ENCODE data around the gene DNAJA4. TPM values are rescaled to one million over a fixed set of nuclear protein-coding genes. Genes with fewer than 3 reads are reported as not detected.
A peak's percentile ranks its signal among the peaks of the same experiment; 100 is the strongest.

Gene DNAJA4
- total and polyA plus RNA-seq, 3 experiments from 2014 or later, result 12.3 to 35.3 (median 32.6) TPM

DNA sequence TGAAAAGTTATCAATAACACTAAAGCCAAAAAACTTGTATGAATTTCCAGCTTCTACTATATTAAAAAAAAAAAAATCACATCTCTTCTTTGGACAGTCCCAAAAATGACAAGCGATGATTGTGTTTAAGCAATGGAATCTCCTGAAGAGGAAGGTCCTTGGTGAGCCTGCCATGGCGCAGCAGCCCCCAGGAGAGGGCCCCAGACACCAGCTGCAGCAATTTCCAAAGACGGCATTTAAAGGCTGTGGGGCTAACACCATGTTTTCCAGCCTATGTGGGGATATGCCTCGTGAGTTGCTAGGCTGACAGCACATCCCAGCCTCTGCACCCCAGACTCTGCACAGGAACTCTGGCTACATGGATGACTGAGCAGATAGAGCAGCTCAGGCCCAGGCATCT is 20.4 kb downstream of the DNAJA4 start:
- POLR2A ChIA-PET, result no interaction called here

DNA sequence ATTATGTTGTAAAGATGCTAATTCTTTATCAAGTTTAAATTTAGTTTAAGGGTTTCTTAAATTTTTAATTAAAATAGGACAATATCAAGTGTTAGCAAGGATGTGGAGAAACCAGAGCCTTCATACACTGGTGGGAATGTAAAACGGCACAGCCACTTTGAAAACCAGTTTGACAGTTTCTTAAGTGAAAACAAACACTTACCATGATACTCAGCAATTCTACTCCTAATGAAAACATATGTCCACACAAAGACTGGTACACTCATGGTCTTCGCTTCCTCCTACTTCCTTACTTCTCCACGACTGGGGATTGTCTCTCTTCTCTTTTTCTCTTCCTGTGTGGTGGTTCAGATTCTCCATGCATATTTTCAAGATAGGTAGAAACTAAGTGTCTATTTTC is 25.9 kb downstream of the DNAJA4 start:
- no peak for DNase-seq
- H3K4me3 ChIP-seq (ENCODE audit: low read length), result no peak overlapping the region
- H3K4me1 ChIP-seq (ENCODE audit: insufficient read depth, low read length), result no peaks in the 10 kb centered on the region
- H3K9me3 ChIP-seq (ENCODE audit: low read length), result no peaks in the 10 kb centered on the region
- peaks cover 0 to 2% of the 10 kb centered on the region in 2 donors for H3K27me3 Mint-ChIP-seq
- POLR2A ChIA-PET, result no interaction called here
- H3K27ac Mint-ChIP-seq, result peak overlapping the region in 2 of 8 donors; percentile 23 to 89
- H3K4me3 Mint-ChIP-seq, result no peak overlapping the region
- H3K9me3 Mint-ChIP-seq, result no peaks in the 10 kb centered on the region
- no peak overlapping the region for H3K27ac ChIP-seq (ENCODE audit: low read depth, low read length)
- H3K27me3 ChIP-seq (ENCODE audit: insufficient read depth, low read length, poor library complexity, severe bottlenecking), result no peaks in the 10 kb centered on the region
- peaks cover 4 to 8% (median 5%) of the 10 kb centered on the region in 3 donors for H3K4me1 Mint-ChIP-seq
- peaks cover 10 to 98% (median 34%) of the 10 kb centered on the region in 3 donors for H3K36me3 Mint-ChIP-seq
- CTCF ChIA-PET, result no interaction called here
- H3K36me3 ChIP-seq (ENCODE audit: insufficient read depth, low read length), result peaks cover 34% of the 10 kb centered on the region

More for the DNA sequence above, 20.4 kb downstream of the DNAJA4 start:
- no peak overlapping the region for H3K4me3 ChIP-seq (ENCODE audit: low read length)
- H3K4me1 ChIP-seq (ENCODE audit: insufficient read depth, low read length), result no peaks in the 10 kb centered on the region
- no peak overlapping the region for H3K27ac Mint-ChIP-seq
- H3K27ac ChIP-seq (ENCODE audit: low read depth, low read length), result no peak overlapping the region
- peaks cover 0 to 7% (median 5%) of the 10 kb centered on the region in 3 donors for H3K4me1 Mint-ChIP-seq
- no peaks in the 10 kb centered on the region for H3K9me3 ChIP-seq (ENCODE audit: low read length)
- H3K27me3 Mint-ChIP-seq, result peaks cover 0 to 2% of the 10 kb centered on the region in 2 donors
- no peak overlapping the region for H3K4me3 Mint-ChIP-seq
- no peaks in the 10 kb centered on the region for H3K9me3 Mint-ChIP-seq
- H3K36me3 Mint-ChIP-seq, result peaks cover 5 to 98% (median 23%) of the 10 kb centered on the region in 3 donors
- H3K36me3 ChIP-seq (ENCODE audit: insufficient read depth, low read length), result peaks cover 37% of the 10 kb centered on the region
- no peaks in the 10 kb centered on the region for H3K27me3 ChIP-seq (ENCODE audit: insufficient read depth, low read length, poor library complexity, severe bottlenecking)
- CTCF ChIA-PET, result interaction anchor here (1.5 kb wide), 1 partner anchor 39 kb away, joined by 3 read pairs; no protein-coding TSS in a partner anchor
- DNase-seq, result no peak

DNA sequence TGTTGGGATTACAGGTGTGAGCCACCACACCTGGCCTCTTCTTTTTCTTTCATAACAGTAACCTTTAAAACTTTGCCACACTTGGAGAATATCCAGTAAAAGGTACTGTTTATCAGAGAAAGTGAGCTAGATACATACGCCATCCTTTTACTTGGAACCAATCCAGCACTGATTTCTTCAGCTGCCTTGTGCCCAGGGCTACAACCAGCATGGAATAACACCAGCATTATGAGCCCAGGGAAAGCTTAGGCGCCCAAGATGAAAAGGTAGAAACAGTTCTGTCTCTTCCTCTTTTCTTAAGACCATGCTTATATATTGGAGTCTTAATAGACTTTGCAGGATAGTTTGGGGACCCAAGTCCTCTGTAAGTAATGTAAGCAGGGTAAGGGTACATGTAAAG is 26.7 kb downstream of the DNAJA4 start:
- Mint-ChIP-seq H3K4me1 (peaks cover 2 to 10% (median 7%) of the 10 kb centered on the region in 3 donors), H3K9me3 (no peaks in the 10 kb centered on the region), H3K36me3 (peaks cover 8 to 93% (median 34%) of the 10 kb centered on the region in 3 donors), H3K27me3 (peaks cover 0 to 2% of the 10 kb centered on the region in 2 donors), H3K4me3 (no peak overlapping the region), H3K27ac (peak overlapping the region in 1 of 8 donors; percentile 89)
- Histone ChIP-seq H3K27ac (ENCODE audit: low read depth, low read length) (no peak overlapping the region), H3K36me3 (ENCODE audit: insufficient read depth, low read length) (peaks cover 33% of the 10 kb centered on the region), H3K4me3 (ENCODE audit: low read length) (no peak overlapping the region), H3K4me1 (ENCODE audit: insufficient read depth, low read length) (no peaks in the 10 kb centered on the region), H3K9me3 (ENCODE audit: low read length) (no peaks in the 10 kb centered on the region), H3K27me3 (ENCODE audit: insufficient read depth, low read length, poor library complexity, severe bottlenecking) (no peaks in the 10 kb centered on the region)
- ChIA-PET CTCF (interaction anchor here (1.3 kb wide), 1 partner anchor 25 kb away, joined by 3 read pairs; no protein-coding TSS in a partner anchor), POLR2A (no interaction called here)
- DNase-seq, result no peak

DNA sequence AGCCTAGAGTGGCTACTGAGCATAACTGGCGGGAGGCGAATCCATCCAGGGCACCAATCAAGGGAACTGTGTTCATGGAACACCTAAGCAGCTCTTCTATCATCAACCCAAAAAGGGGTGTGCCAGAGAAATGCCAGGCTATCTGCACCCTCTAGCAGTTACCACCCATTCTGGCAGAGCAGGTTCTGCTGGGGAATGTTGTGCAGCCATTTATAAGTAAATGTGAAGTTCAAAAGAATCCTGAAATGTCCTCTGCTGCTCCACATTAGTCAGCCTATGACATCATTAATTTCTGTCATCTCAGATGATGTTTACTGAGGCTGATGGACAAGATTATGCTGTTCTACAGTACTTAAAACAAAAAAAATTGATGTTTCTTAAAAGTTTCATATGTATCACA is 27.3 kb downstream of the DNAJA4 start:
- H3K36me3 ChIP-seq (ENCODE audit: insufficient read depth, low read length), result peaks cover 27% of the 10 kb centered on the region
- peaks cover 0 to 8% (median 8%) of the 10 kb centered on the region in 3 donors for H3K4me1 Mint-ChIP-seq
- H3K4me3 ChIP-seq (ENCODE audit: low read length), result no peak overlapping the region
- H3K36me3 Mint-ChIP-seq, result peaks cover 8 to 86% (median 30%) of the 10 kb centered on the region in 3 donors
- H3K4me3 Mint-ChIP-seq, result no peak overlapping the region
- no peaks in the 10 kb centered on the region for H3K9me3 ChIP-seq (ENCODE audit: low read length)
- POLR2A ChIA-PET, result no interaction called here
- no peak for DNase-seq
- no peaks in the 10 kb centered on the region for H3K4me1 ChIP-seq (ENCODE audit: insufficient read depth, low read length)
- H3K27ac Mint-ChIP-seq, result no peak overlapping the region
- H3K9me3 Mint-ChIP-seq, result no peaks in the 10 kb centered on the region
- H3K27me3 ChIP-seq (ENCODE audit: insufficient read depth, low read length, poor library complexity, severe bottlenecking), result no peaks in the 10 kb centered on the region
- H3K27ac ChIP-seq (ENCODE audit: low read depth, low read length), result no peak overlapping the region
- H3K27me3 Mint-ChIP-seq, result peaks cover 0 to under 1% of the 10 kb centered on the region in 2 donors
- CTCF ChIA-PET, result interaction anchor here (0.6 to 1.3 kb wide), 2 partner anchors 26 to 382 kb away, joined by 3 read pairs; no protein-coding TSS in a partner anchor

- Mint-ChIP-seq H3K9me3 (no peaks in the 10 kb centered on the region), H3K27ac (peak overlapping the region in 1 of 8 donors; percentile 46), H3K4me1 (peaks cover 0 to 13% (median 10%) of the 10 kb centered on the region in 3 donors), H3K36me3 (peaks cover 8 to 81% (median 28%) of the 10 kb centered on the region in 3 donors), H3K27me3 (no peaks in the 10 kb centered on the region), H3K4me3 (no peak overlapping the region)
- CTCF ChIA-PET, result no interaction called here
- Histone ChIP-seq H3K4me3 (ENCODE audit: low read length) (no peak overlapping the region), H3K4me1 (ENCODE audit: insufficient read depth, low read length) (no peaks in the 10 kb centered on the region), H3K9me3 (ENCODE audit: low read length) (no peaks in the 10 kb centered on the region), H3K27ac (ENCODE audit: low read depth, low read length) (no peak overlapping the region), H3K36me3 (ENCODE audit: insufficient read depth, low read length) (peaks cover 23% of the 10 kb centered on the region), H3K27me3 (ENCODE audit: insufficient read depth, low read length, poor library complexity, severe bottlenecking) (no peaks in the 10 kb centered on the region)
- POLR2A ChIA-PET, result no interaction called here
- DNase-seq, result no peak
These were observed 27.9 kb downstream of the DNAJA4 start for GRCh38 chr15:78292219-78292618.

- peak; percentile 88 to 92 (median 89) for DNase-seq
- ChIA-PET CTCF (interaction anchor here (0.8 to 1.7 kb wide), 8 partner anchors 10 to 187 kb away, joined by 3 to 8 read pairs (median 3); partner anchors contain the start of genes DNAJA4 and IREB2), POLR2A (interaction anchor here (0.7 to 1.9 kb wide), 6 partner anchors 13 to 151 kb away, joined by 3 to 25 read pairs (median 4); partner anchors contain the start of genes DNAJA4, IDH3A and IREB2)
- peaks cover 0 to 1% of the 10 kb centered on the region in 2 donors for H3K27me3 Mint-ChIP-seq
- peaks cover 25 to 43% (median 31%) of the 10 kb centered on the region in 3 donors for H3K4me1 Mint-ChIP-seq
- peak within 1 kb of the TSS; percentile 95 to 99 (median 97) for H3K4me3 Mint-ChIP-seq
- no peaks in the 10 kb centered on the region for H3K9me3 Mint-ChIP-seq
- H3K36me3 ChIP-seq (ENCODE audit: insufficient read depth, low read length), result no peaks in the 10 kb centered on the region
- no peaks in the 10 kb centered on the region for H3K27me3 ChIP-seq (ENCODE audit: insufficient read depth, low read length, poor library complexity, severe bottlenecking)
- H3K4me1 ChIP-seq (ENCODE audit: insufficient read depth, low read length), result peaks cover 13% of the 10 kb centered on the region
- peaks cover 0 to 19% (median 2%) of the 10 kb centered on the region in 3 donors for H3K36me3 Mint-ChIP-seq
- no peaks in the 10 kb centered on the region for H3K9me3 ChIP-seq (ENCODE audit: low read length)
- peak within 1 kb of the TSS; percentile 89 to 98 (median 95) for H3K27ac Mint-ChIP-seq
- peak within 1 kb of the TSS; percentile 87 for H3K27ac ChIP-seq (ENCODE audit: low read depth, low read length)
- peak within 1 kb of the TSS; percentile 86 for H3K4me3 ChIP-seq (ENCODE audit: low read length)
These were observed 35.0 kb downstream of the DNAJA4 start, which contains the start of gene SKIC8 for GRCh38 chr15:78299101-78299930. SKIC8 (minus strand) TSS chr15:78299609; CDS start chr15:78295686, 3,923 bp downstream.

DNA sequence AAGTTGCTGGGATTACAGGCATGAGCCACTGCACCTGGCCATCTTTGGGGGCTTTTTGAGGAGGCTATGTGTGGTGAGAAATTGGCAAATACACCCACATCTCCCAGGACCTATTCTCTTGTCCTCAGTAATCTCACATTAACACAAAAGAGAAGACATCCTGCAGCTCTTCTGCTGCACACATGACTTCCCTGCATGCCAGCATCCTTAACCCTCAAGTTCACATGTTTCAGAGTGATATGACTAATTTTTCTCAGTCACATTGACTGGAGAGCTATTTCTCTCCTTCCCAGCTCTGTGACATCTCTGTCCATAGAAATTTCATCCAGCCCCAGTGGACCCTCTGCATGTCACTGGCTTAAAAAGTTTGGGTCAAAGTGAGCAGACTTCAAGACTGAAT is 37.0 kb downstream of the DNAJA4 start:
- no peaks in the 10 kb centered on the region for H3K36me3 ChIP-seq (ENCODE audit: insufficient read depth, low read length)
- H3K27ac Mint-ChIP-seq, result peak overlapping the region in 3 of 8 donors; percentile 10 to 77 (median 65)
- POLR2A ChIA-PET, result no interaction called here
- H3K4me1 ChIP-seq (ENCODE audit: insufficient read depth, low read length), result peaks cover 13% of the 10 kb centered on the region
- DNase-seq, result no peak
- H3K27me3 Mint-ChIP-seq, result peaks cover 1 to 10% of the 10 kb centered on the region in 2 donors
- CTCF ChIA-PET, result no interaction called here
- H3K36me3 Mint-ChIP-seq, result peaks cover 0 to 7% (median 0%) of the 10 kb centered on the region in 3 donors
- H3K4me3 ChIP-seq (ENCODE audit: low read length), result no peak overlapping the region
- H3K4me3 Mint-ChIP-seq, result peak overlapping the region in 6 of 7 donors; percentile 13 to 55 (median 46)
- no peaks in the 10 kb centered on the region for H3K9me3 ChIP-seq (ENCODE audit: low read length)
- no peaks in the 10 kb centered on the region for H3K9me3 Mint-ChIP-seq
- no peaks in the 10 kb centered on the region for H3K27me3 ChIP-seq (ENCODE audit: insufficient read depth, low read length, poor library complexity, severe bottlenecking)
- H3K4me1 Mint-ChIP-seq, result peaks cover 25 to 35% (median 27%) of the 10 kb centered on the region in 3 donors
- no peak overlapping the region for H3K27ac ChIP-seq (ENCODE audit: low read depth, low read length)

DNA sequence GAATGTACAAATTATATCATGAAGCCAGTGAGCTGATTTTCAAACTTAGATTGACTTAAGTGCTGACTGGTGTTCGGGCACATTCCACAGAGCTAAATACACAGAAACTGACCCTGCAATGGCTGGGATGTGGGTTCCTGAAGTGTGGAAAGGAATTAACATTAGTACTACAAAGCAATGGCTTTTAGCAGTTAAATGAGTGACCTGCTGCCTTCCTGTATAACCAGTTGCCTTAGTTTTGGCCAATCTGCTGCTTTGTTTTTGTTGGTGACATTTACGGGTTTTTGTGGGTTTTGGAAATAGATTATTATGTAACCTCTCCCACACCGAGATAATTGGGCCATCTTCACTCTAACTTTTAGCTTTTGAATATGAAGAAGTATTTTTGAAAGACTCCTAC is 37.5 kb downstream of the DNAJA4 start:
- Histone ChIP-seq H3K4me3 (ENCODE audit: low read length) (no peak overlapping the region), H3K27ac (ENCODE audit: low read depth, low read length) (no peak overlapping the region), H3K9me3 (ENCODE audit: low read length) (no peaks in the 10 kb centered on the region), H3K36me3 (ENCODE audit: insufficient read depth, low read length) (no peaks in the 10 kb centered on the region), H3K4me1 (ENCODE audit: insufficient read depth, low read length) (peaks cover 13% of the 10 kb centered on the region), H3K27me3 (ENCODE audit: insufficient read depth, low read length, poor library complexity, severe bottlenecking) (no peaks in the 10 kb centered on the region)
- peaks cover 0 to 7% (median 0%) of the 10 kb centered on the region in 3 donors for H3K36me3 Mint-ChIP-seq
- peaks cover 1 to 10% of the 10 kb centered on the region in 2 donors for H3K27me3 Mint-ChIP-seq
- H3K4me3 Mint-ChIP-seq, result peak overlapping the region in 2 of 7 donors; percentile 51 to 55
- H3K9me3 Mint-ChIP-seq, result no peaks in the 10 kb centered on the region
- H3K27ac Mint-ChIP-seq, result peak overlapping the region in 3 of 8 donors; percentile 66 to 77 (median 73)
- peaks cover 25 to 34% (median 26%) of the 10 kb centered on the region in 3 donors for H3K4me1 Mint-ChIP-seq
- DNase-seq, result no peak
- CTCF ChIA-PET, result no interaction called here
- POLR2A ChIA-PET, result no interaction called here

Measured in CD8-positive, alpha-beta memory T cell (primary cell).